WTC11 (cell line): Measurements from ENCODE around the gene MYOM1. TPM values are rescaled to one million over a fixed set of nuclear protein-coding genes. Genes with fewer than 3 reads are reported as not detected.

ENCODE experiments used
- ATAC-seq: fragments of 200-7000 bp; cut with Tn5 transposase; 2 replicates; pipeline ENCODE4 v1.10.0; 2021; ENCODE audit warnings: mild to moderate bottlenecking, moderate library complexity
- CTCF ChIA-PET: fragments of 300-600 bp; sonication (Branson Sonifier 250); formaldehyde crosslinking; loops from one replicate; lab custom pipeline; 2021; ENCODE audit warnings: antibody characterized with exemption; lab: Charles Lee
- POLR2A ChIA-PET: fragments of 350-600 bp; sonication (Branson Sonifier 250); formaldehyde crosslinking; loops from one replicate; lab custom pipeline; 2021; ENCODE audit warnings: antibody characterized with exemption; lab: Charles Lee
- DNase-seq: peaks from one replicate; pipeline ENCODE4 v3.0.0; 2021; ENCODE audit warnings: low spot score
- H3K27ac Mint-ChIP-seq: 2 replicates; pipeline ENCODE4 v1.8.0; 2021; ENCODE audit warnings: mixed read lengths
- H3K27me3 Mint-ChIP-seq: 2 replicates; pipeline ENCODE4 v1.8.0; 2021; ENCODE audit warnings: low read depth, mild to moderate bottlenecking, moderate library complexity, mixed read lengths
- H3K36me3 Mint-ChIP-seq: 2 replicates; pipeline ENCODE4 v1.8.0; 2021; ENCODE audit warnings: mixed read lengths
- H3K4me1 Mint-ChIP-seq: 2 replicates; pipeline ENCODE4 v1.8.0; 2022; ENCODE audit warnings: mixed read lengths
- H3K4me3 Mint-ChIP-seq: 2 replicates; pipeline ENCODE4 v1.8.0; 2021; ENCODE audit warnings: mild to moderate bottlenecking, moderate library complexity, mixed read lengths
- H3K9me3 Mint-ChIP-seq: 2 replicates; pipeline ENCODE4 v1.8.0; 2021; ENCODE audit warnings: mixed read lengths
- ATF3 ChIP-seq: sonication (generic); formaldehyde crosslinking; conservative IDR thresholded peaks from 2 replicates; pipeline ENCODE4 v1.8.1; 2022; ENCODE audit warnings: mild to moderate bottlenecking, missing genetic modification reagents
- ATF6 ChIP-seq: sonication (generic); formaldehyde crosslinking; IDR thresholded peaks from 2 replicates; pipeline ENCODE4 v1.8.1; 2023; ENCODE audit warnings: mild to moderate bottlenecking, missing genetic modification reagents
- CDX4 ChIP-seq: fragments of 250-450 bp; sonication (Bioruptor Pico); IDR thresholded peaks from 2 replicates; pipeline ENCODE4 v1.9.0; 2021; ENCODE audit warnings: moderate library complexity, mild to moderate bottlenecking, inconsistent platforms, borderline replicate concordance
- ELF4 ChIP-seq: sonication (generic); formaldehyde crosslinking; IDR thresholded peaks from 2 replicates; pipeline ENCODE4 v1.8.1; 2022; ENCODE audit warnings: low read depth, mild to moderate bottlenecking, moderate library complexity, missing genetic modification reagents
- IRF1 ChIP-seq: sonication (generic); formaldehyde crosslinking; IDR thresholded peaks from 2 replicates; pipeline ENCODE4 v1.8.0; 2023; ENCODE audit warnings: missing genetic modification reagents
- IRF2 ChIP-seq: sonication (generic); formaldehyde crosslinking; IDR thresholded peaks from 2 replicates; pipeline ENCODE4 v1.8.0; 2022; ENCODE audit warnings: low read depth, missing genetic modification reagents, borderline replicate concordance
- JUN ChIP-seq: sonication (generic); formaldehyde crosslinking; IDR thresholded peaks from 2 replicates; pipeline ENCODE4 v1.8.0; 2023; ENCODE audit warnings: mild to moderate bottlenecking, missing genetic modification reagents
- MAX ChIP-seq: sonication (generic); formaldehyde crosslinking; IDR thresholded peaks from 2 replicates; pipeline ENCODE4 v1.8.0; 2022; ENCODE audit warnings: mild to moderate bottlenecking, missing genetic modification reagents
- NR1H2 ChIP-seq: sonication (generic); formaldehyde crosslinking; IDR thresholded peaks from 2 replicates; pipeline ENCODE4 v1.9.0; 2021; ENCODE audit warnings: mild to moderate bottlenecking, moderate library complexity, missing genetic modification reagents
- PREB ChIP-seq: sonication (generic); formaldehyde crosslinking; IDR thresholded peaks from 2 replicates; pipeline ENCODE4 v1.8.1; 2022; ENCODE audit warnings: mild to moderate bottlenecking, missing genetic modification reagents, moderate library complexity, borderline replicate concordance
- RORB ChIP-seq: fragments of 250-450 bp; sonication (Bioruptor Pico); IDR thresholded peaks from 2 replicates; pipeline ENCODE4 v1.9.0; 2021; ENCODE audit warnings: mild to moderate bottlenecking
- SMAD4 ChIP-seq: sonication (generic); formaldehyde crosslinking; IDR thresholded peaks from 2 replicates; pipeline ENCODE4 v1.8.0; 2022; ENCODE audit warnings: mild to moderate bottlenecking, missing genetic modification reagents
- TEAD4 ChIP-seq: sonication (generic); formaldehyde crosslinking; IDR thresholded peaks from 2 replicates; pipeline ENCODE4 v1.8.0; 2022; ENCODE audit warnings: mild to moderate bottlenecking, missing genetic modification reagents
- ZBTB43 ChIP-seq: sonication (generic); formaldehyde crosslinking; IDR thresholded peaks from 2 replicates; pipeline ENCODE4 v1.8.1; 2023; ENCODE audit warnings: mild to moderate bottlenecking, missing genetic modification reagents
- ZMAT4 ChIP-seq: fragments of 250-450 bp; sonication (Bioruptor Pico); IDR thresholded peaks from 2 replicates; pipeline ENCODE4 v1.9.0; 2021; ENCODE audit warnings: mild to moderate bottlenecking
- ZNF232 ChIP-seq: sonication (generic); formaldehyde crosslinking; IDR thresholded peaks from 2 replicates; pipeline ENCODE4 v1.8.0; 2022; ENCODE audit warnings: mild to moderate bottlenecking, missing genetic modification reagents
- ZNF263 ChIP-seq: sonication (generic); formaldehyde crosslinking; IDR thresholded peaks from 2 replicates; pipeline ENCODE4 v1.8.1; 2022; ENCODE audit warnings: low read depth, mild to moderate bottlenecking, moderate library complexity, missing genetic modification reagents
- ZNF396 ChIP-seq: fragments of 250-450 bp; sonication (Bioruptor Pico); IDR thresholded peaks from 2 replicates; pipeline ENCODE4 v1.8.0; 2021; ENCODE audit warnings: mild to moderate bottlenecking, moderate library complexity, borderline replicate concordance
- ZNF425 ChIP-seq: fragments of 250-450 bp; sonication (Bioruptor Pico); conservative IDR thresholded peaks from 2 replicates; pipeline ENCODE4 v1.9.0; 2021; ENCODE audit warnings: mild to moderate bottlenecking
- total RNA-seq: library from RNA; stranded (reverse); gene quantifications from 3 replicates; pipeline ENCODE4 v1.2.3, GENCODE V29; 2021

The MYOM1 gene
- total RNA-seq, 1 experiment from 2014 or later: 0.35 TPM

GRCh38 chr18:3124822-3125221 lies 94.9 kb downstream of the MYOM1 start (continued):
- TF ChIP-seq ZMAT4 (CRISPR knock-in tag): no peak
- TF ChIP-seq, all 79 proteins: peak for 0

GRCh38 chr18:3122851-3123250 lies 96.9 kb downstream of the MYOM1 start:
- TF ChIP-seq ATF3 (no peak), ATF6 (CRISPR knock-in tag) (no peak), ELF4 (CRISPR knock-in tag) (no peak), ZNF232 (CRISPR knock-in tag) (no peak), IRF1 (CRISPR knock-in tag) (no peak), SMAD4 (CRISPR knock-in tag) (no peak), ZBTB43 (CRISPR knock-in tag) (no peak), TEAD4 (CRISPR knock-in tag) (no peak), ZNF396 (CRISPR knock-in tag) (no peak), MAX (CRISPR knock-in tag) (no peak), CDX4 (CRISPR knock-in tag) (no peak)
- CTCF ChIA-PET: no interaction called here
- Mint-ChIP-seq H3K4me3 (no peak overlapping the region), H3K4me1 (peaks cover 13% of the 10 kb centered on the region), H3K27ac (no peak overlapping the region), H3K36me3 (no peaks in the 10 kb centered on the region), H3K9me3 (peaks cover 5% of the 10 kb centered on the region; the same call in 1 of the 2 replicates), H3K27me3 (peaks cover 3% of the 10 kb centered on the region; the same call in 1 of the 2 replicates)
- POLR2A ChIA-PET: no interaction called here
- ATAC-seq (no peak), DNase-seq (no peak)

- H3K27ac Mint-ChIP-seq: no peak overlapping the region
- peaks cover 5% of the 10 kb centered on the region; the same call in 1 of the 2 replicates for H3K9me3 Mint-ChIP-seq
- no peak overlapping the region for H3K4me3 Mint-ChIP-seq
- TF ChIP-seq PREB (CRISPR knock-in tag) (no peak), IRF2 (no peak), NR1H2 (no peak), ZNF425 (CRISPR knock-in tag) (no peak), ZNF396 (CRISPR knock-in tag) (no peak), ZNF232 (CRISPR knock-in tag) (no peak), JUN (CRISPR knock-in tag) (no peak), RORB (CRISPR knock-in tag) (no peak), ZNF263 (no peak)
- no peaks in the 10 kb centered on the region for H3K36me3 Mint-ChIP-seq
- ChIA-PET POLR2A (no interaction called here), CTCF (no interaction called here)
- ATAC-seq (no peak), DNase-seq (no peak)
- H3K27me3 Mint-ChIP-seq: peaks cover 3% of the 10 kb centered on the region; the same call in 1 of the 2 replicates
- H3K4me1 Mint-ChIP-seq: peaks cover 13% of the 10 kb centered on the region
These were observed 98.5 kb downstream of the MYOM1 start for GRCh38 chr18:3121259-3121658.
